ENCODE results near the gene C19orf12. TPM values are rescaled to one million over a fixed set of nuclear protein-coding genes. Genes with fewer than 3 reads are reported as not detected.

Gene C19orf12
- total and polyA plus RNA-seq, 2 of the 13 experiments (the other 11 are each of a cell fraction or from before 2014, with no cell fraction given) = 17.7 to 34.4 TPM

GRCh38 chr19:29714953-29715700 is at the start of gene C19orf12 (continued):
- TF ChIP-seq IRF1 (CRISPR knock-in tag; IDR thresholded peaks at IDR 0.05; ENCODE audit: low read depth) (no peak), ZHX2 (IDR thresholded peaks at IDR 0.05; ENCODE audit: low read depth) (no peak), ZHX2 (CRISPR knock-in tag; IDR thresholded peaks at IDR 0.05; ENCODE audit: borderline replicate concordance) (peak; percentile 87), KLF9 (CRISPR knock-in tag; IDR thresholded peaks at IDR 0.05; ENCODE audit: low read depth) (no peak), DPF2 (CRISPR knock-in tag; IDR thresholded peaks at IDR 0.05; ENCODE audit: borderline replicate concordance, low read depth) (no peak), ZNF136 (CRISPR knock-in tag; IDR thresholded peaks at IDR 0.05; ENCODE audit: low read depth) (no peak), TEAD3 (CRISPR knock-in tag; optimal IDR thresholded peaks at IDR 0.05; ENCODE audit: borderline replicate concordance) (no peak), ZNF670 (CRISPR knock-in tag; IDR thresholded peaks at IDR 0.05; ENCODE audit: borderline replicate concordance) (no peak), CHD2 (IDR thresholded peaks at IDR 0.05; ENCODE audit: low read depth, low read length) (no peak), ZNF703 (CRISPR knock-in tag; IDR thresholded peaks at IDR 0.05; ENCODE audit: borderline replicate concordance) (no peak), ARID4A (CRISPR knock-in tag; IDR thresholded peaks at IDR 0.05; ENCODE audit: borderline replicate concordance) (peak; percentile 60; the same call in 1 of the 2 replicates), STAG1 (CRISPR knock-in tag; IDR thresholded peaks at IDR 0.05) (no peak), ZNF160 (CRISPR knock-in tag; IDR thresholded peaks at IDR 0.05) (no peak), TIGD3 (CRISPR knock-in tag; IDR thresholded peaks at IDR 0.05; ENCODE audit: borderline replicate concordance) (no peak)
